Measurements from ENCODE around the gene LYPLAL1. TPM values are rescaled to one million over a fixed set of nuclear protein-coding genes. Genes with fewer than 3 reads are reported as not detected.

Gene LYPLAL1
- total RNA-seq, 1 experiment from 2014 or later = 21.3 TPM

- peak overlapping the region; percentile 3 for H3K4me2 ChIP-seq (ENCODE audit: low read length)
- no peaks in the 10 kb centered on the region for H3K9me3 ChIP-seq (ENCODE audit: low read length)
- H3K9me2 ChIP-seq (replicated peaks; ENCODE audit: low read length) = no peaks in the 10 kb centered on the region
- H3K79me2 ChIP-seq (ENCODE audit: low read length) = peaks cover 61% of the 10 kb centered on the region
- H3K4me3 ChIP-seq (ENCODE audit: low read length) = no peak overlapping the region
- no peaks in the 10 kb centered on the region for H4K20me1 ChIP-seq (ENCODE audit: low read length)
- peaks cover 17% of the 10 kb centered on the region for H3K4me1 ChIP-seq (ENCODE audit: insufficient read depth, low read length)
- TF ChIP-seq CTCF (conservative IDR thresholded peaks at IDR 0.05; ENCODE audit: low read depth, low read length) (no peak), EZH2phosphoT487 (IDR thresholded peaks at IDR 0.05; ENCODE audit: borderline replicate concordance, low read length) (no peak), EZH2 (IDR thresholded peaks at IDR 0.05; ENCODE audit: low read length, unreplicated experiment) (no peak)
- ATAC-seq (peak; percentile 12; the same call in 1 of the 2 replicates), DNase-seq (no peak)
- BruUV-seq (replicated peaks) = no TSS peak
- H3K9ac ChIP-seq (ENCODE audit: low read length) = no peak overlapping the region
- no peaks in the 10 kb centered on the region for H3K27me3 ChIP-seq (ENCODE audit: low read length)
- no peaks in the 10 kb centered on the region for H3F3A ChIP-seq (ENCODE audit: low read length, unreplicated experiment)
- H3K27ac ChIP-seq (ENCODE audit: low read length) = no peak overlapping the region
- H3K36me3 ChIP-seq (ENCODE audit: low read depth, low read length) = peaks cover 22% of the 10 kb centered on the region
- ChIA-PET CTCF (no interaction called here), POLR2A (ENCODE audit: unreplicated experiment) (no interaction called here)
- no peak overlapping the region for H2AFZ ChIP-seq (ENCODE audit: low read length)
- intact Hi-C loops (cut with micrococcal nuclease) = loop anchor here (5.0 to 10.0 kb wide), 2 partner anchors 241 to 384 kb away; no protein-coding TSS in a partner anchor
Measured at GRCh38 chr1:219188331-219188803, 14.7 kb downstream of the LYPLAL1 start.

GRCh38 chr1:219189021-219189824 lies 15.5 kb downstream of the LYPLAL1 start:
- POLR2A ChIA-PET (ENCODE audit: unreplicated experiment) = no interaction called here
- H2AFZ ChIP-seq (ENCODE audit: low read length) = no peak overlapping the region

More at GRCh38 chr1:219189021-219189824, 15.5 kb downstream of the LYPLAL1 start:
- no TSS peak for BruUV-seq (replicated peaks)
- Histone ChIP-seq H3F3A (ENCODE audit: low read length, unreplicated experiment) (no peaks in the 10 kb centered on the region), H3K36me3 (ENCODE audit: low read depth, low read length) (peaks cover 16% of the 10 kb centered on the region; the same call in 1 of the 2 replicates), H3K9me3 (ENCODE audit: low read length) (no peaks in the 10 kb centered on the region), H4K20me1 (ENCODE audit: low read length) (no peaks in the 10 kb centered on the region), H3K4me1 (ENCODE audit: insufficient read depth, low read length) (peaks cover 17% of the 10 kb centered on the region), H3K4me3 (ENCODE audit: low read length) (peak overlapping the region; percentile 4; the same call in 1 of the 2 replicates), H3K4me2 (ENCODE audit: low read length) (peak overlapping the region; percentile 35), H3K27ac (ENCODE audit: low read length) (peak overlapping the region; percentile 4; the same call in 1 of the 2 replicates), H3K9ac (ENCODE audit: low read length) (no peak overlapping the region), H3K9me2 (replicated peaks; ENCODE audit: low read length) (no peaks in the 10 kb centered on the region), H3K79me2 (ENCODE audit: low read length) (peaks cover 52% of the 10 kb centered on the region), H3K27me3 (ENCODE audit: low read length) (no peaks in the 10 kb centered on the region)
- CTCF ChIA-PET = interaction anchor here (0.6 kb wide), 1 partner anchor 607 kb away, joined by 3 read pairs; no protein-coding TSS in a partner anchor
- TF ChIP-seq CTCF (conservative IDR thresholded peaks at IDR 0.05; ENCODE audit: low read depth, low read length) (no peak), EZH2 (IDR thresholded peaks at IDR 0.05; ENCODE audit: low read length, unreplicated experiment) (no peak), EZH2phosphoT487 (IDR thresholded peaks at IDR 0.05; ENCODE audit: borderline replicate concordance, low read length) (no peak)
- intact Hi-C loops (cut with micrococcal nuclease) = loop anchor here (5.0 to 10.0 kb wide), 2 partner anchors 242 to 384 kb away; no protein-coding TSS in a partner anchor
- peak; percentile 78 for DNase-seq
- peak; percentile 69 for ATAC-seq

Data from PC-3 (cell line).